ENCODE results near the gene EEFSEC.
"Not testable (repeated sequence)": the region's sequence is repeated elsewhere in the genome, so short reads cannot be mapped to it uniquely, and the experiment has no call there.

The EEFSEC gene

DNA sequence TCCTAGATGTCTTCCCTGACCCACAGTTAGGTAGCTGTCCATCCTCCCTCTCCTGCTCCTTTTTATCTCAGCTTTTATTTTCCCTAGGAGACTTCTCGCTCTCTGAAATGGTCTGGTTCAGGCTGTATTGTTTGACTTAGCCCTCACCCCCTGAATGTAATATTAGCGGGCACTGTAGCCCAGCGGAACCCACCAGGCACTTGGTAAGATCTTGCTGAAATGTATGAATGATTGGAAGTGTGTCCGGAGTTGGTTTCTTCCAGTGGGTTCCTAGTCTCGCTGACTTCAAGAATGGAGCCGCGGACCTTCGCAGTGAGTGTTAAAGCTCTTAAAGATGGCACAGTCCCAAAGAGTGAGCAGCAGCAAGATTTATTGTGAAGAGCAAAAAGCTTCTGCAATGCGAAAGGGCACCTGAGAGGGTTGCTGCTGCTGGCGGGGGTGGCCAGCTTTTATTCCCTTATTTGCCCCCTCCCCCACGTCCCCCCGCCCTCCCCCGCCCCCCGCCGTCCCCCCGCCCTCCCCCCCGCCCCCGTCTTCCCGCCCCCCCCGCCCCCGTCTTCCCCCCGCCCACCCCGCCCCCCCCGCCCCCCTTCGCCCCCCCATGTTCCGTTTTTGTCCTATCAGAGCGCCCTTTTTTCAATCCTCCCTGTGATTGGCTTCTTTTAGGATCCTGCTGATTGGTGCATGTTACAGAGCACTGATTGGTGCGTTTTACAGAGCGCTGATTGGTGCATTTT is 694 bp upstream of the EEFSEC start:
- DNase-seq (ENCODE audit: low read depth in 2 of 2) = no peak

DNA sequence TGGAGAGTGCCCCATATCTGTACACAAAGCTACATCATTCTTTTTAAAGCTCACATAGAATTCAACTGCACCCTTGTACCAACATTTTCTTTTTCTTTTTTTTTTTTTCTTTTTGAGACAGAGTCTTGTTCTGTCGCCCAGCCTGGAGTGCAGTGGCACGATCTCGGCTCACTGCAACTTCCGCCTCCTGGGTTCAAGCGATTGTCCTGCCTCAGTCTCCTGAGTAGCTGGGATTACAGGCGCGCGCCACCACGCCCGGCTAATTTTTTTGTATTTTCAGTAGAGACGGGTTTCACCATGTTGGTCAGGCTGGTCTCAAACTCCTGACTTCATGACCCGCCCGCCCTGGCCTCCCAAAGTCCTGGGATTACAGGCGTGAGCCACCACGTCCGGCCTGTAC is 1.1 kb downstream of the EEFSEC start:
- DNase-seq (ENCODE audit: low read depth in 2 of 2) = not testable (repeated sequence)

DNA sequence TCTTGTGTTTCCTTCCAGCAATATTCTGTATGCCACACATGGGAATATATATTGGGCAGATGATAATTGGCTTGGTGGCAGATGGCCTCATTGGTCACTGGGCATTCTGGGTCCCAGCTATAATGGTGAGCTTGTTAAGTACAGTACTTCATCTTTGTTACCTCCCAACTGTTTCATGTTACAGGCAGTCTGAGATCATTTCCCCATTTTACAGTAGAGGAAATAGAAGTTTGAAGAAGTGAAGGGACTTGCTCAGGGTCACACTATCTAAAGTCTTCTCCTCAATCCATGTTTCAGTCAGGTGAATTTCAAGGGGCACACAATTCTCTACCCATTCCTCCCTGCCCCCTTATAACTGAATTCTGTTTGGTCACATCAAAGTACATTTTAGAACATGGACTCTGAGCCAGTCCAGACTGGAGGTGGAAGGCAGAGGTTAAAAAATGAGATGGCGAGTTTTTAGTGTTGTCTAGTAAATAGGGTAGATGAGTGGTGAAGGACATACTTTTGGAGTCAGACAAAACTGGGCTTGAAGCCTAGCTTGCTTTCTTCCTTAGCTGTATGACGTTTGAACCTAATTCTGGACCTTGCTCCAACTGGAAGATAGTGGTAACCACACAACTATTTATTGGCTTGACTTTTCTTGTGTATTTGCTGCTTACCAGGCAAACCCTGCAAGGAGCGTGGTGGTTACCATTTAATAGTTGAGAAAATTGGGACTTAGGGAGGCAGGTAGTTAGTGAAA is 2.5 kb downstream of the EEFSEC start:
- no peak for DNase-seq (ENCODE audit: low read depth in 2 of 2)

DNA sequence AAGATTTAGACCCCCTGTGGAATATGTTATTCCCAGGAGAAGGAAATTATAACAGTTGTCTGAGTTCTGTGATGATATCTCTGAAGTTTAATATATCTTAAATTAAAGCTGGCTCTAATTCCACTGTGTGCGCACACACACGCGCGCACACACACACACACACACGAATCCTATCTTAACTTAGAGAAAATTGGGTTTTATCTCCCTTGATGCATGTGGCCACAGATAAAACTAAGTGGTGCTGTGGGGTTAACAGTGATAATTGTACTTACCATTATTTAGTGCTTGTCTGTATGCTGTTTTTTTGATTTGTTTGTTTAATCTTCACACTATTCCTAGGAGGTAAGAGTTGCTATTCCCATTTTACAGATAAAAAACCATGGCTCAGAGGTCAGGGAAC is 7.4 kb downstream of the EEFSEC start:
- no peak for DNase-seq (ENCODE audit: low read depth in 2 of 2)

DNA sequence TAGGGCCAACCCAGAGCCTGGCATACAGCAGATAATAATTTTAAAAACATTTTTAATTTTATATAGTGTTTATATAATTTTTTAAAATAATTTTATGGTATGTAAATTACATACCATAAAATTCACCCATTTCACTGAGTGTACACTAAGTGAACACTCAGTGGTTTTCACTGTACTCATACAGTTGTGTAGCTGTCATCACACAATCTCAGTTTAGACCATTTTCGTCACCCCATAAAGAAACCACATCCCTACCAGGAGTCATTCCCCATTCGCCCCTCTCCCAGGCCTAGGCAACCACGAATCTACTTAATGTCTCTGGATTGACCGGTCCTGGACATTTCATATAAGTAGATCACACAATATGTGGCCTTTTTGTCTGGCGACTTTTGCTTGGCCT is 10.2 kb downstream of the EEFSEC start:
- DNase-seq (ENCODE audit: low read depth in 2 of 2) = no peak

DNA sequence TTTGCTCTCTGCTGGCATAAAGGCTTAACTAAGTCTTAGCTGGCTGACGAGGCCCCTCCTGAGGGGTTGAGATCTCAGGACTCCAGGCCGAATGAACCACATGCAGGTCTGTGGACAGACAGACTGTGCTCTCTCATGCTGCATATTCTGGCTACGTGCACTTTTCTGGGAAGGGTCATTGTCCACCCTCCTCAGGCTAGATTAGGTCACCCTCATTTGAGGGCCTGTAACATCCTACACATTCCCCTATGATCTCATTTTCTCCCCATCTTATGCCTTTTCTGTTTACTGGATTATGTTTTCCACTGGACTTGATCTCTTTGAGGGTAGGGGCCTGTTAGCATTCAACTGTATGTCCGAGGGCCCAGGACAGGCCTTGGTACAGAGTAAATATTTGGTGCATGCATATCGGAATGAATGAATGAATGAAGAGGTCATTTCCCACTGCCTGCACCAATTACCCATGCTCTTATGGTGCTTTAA is 13.7 kb downstream of the EEFSEC start:
- no peak for DNase-seq (ENCODE audit: low read depth in 2 of 2)

DNA sequence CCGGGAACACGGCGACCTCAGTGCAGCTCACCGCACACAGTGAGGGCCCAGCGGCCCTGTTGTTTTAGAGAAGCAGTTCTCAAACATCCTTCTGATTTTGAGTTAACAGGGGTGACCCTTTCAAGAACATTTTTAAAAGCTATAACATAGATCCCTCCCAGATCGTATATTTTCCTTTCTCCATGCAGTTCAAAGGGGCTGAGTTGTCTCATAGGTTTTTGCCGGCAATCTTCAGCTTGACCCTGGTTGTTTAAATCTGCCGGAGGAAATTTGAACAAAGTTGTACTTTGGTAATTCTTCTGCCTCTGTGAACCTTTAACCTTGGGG is 14.3 kb downstream of the EEFSEC start:
- no peak for DNase-seq (ENCODE audit: low read depth in 2 of 2)

DNA sequence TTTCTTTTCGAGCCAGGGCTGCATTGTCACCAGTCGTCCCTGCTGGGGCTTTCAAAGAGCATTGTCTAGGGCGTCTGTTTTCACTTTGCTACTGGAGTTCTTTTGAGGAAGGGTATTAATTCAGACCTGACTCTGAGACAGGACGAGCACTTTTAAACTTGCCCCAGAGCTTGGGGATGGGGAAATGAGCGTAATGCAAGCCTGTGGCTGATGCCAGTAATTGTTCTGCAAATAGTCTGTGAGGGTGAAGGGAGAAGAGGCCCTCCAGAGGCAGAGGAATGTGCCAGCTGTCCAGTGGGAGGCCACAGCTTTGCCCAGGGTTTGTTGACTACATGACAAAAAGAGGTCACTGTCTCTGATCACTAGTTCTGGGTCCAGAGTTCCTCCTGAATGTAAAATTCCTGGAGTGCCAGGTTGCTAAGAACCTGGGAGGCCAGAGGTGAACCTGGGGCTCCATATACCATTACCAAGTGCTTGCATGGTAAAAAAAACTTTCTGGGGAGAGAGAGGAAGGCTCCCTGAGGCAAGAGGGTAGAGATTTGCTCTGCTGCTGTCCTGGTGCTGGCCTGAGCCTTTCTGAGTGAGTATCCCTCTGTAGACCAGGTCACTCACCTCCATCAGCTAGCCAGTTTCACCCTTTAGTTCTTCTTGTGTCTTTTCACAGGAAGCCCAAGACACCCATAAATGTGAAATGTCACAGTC is 14.8 kb downstream of the EEFSEC start:
- no peak for DNase-seq (ENCODE audit: low read depth in 2 of 2)

DNA sequence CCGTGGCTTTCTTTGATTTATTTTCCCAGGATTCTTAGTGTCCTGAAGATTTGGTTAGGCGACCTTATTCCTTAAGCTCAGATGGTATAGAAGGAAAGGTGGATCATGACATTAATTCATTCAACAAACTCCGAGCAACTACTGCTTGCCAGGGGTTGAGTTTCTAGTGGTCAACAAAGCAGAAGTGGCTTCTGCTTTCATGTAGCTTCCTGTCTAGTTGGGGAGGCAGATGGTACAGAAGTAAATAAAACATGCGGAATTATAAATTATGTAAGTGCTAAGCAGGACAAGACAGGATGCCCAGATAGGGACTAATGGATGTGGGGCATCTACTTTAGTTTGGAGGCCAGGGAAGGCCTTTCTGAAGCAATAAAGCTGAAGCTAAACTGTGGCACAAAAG is 15.6 kb downstream of the EEFSEC start:
- DNase-seq (ENCODE audit: low read depth in 2 of 2) = no peak

DNA sequence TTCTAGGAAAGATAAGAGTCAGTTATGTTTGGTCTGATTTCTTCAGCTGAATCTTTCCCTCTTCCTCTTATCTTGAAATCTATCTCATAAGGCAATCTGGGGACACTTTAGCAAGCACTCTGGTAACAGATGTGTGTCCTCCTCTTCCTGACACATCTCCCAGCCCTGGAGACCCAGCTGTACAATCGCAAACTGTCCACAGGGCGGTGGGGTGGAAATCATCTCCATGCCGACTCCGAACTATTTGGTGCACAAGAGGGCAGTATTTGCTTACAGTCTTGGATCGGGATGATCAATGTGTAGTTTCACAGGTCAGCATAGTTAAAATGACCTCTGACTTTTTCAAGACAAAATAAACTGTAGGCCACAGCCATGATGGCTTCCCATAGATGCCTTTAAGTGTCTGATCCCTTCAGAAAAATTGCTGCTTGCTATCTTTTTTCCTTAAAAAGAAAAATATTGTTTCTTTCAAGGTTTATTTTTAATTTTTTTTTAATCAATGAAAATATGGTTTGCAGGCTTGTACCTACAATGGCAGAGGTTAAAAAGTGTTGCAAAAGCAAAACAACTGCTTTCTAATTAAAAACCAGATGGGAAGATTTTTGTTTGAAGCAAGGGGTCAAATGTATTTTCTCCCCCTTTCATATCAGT is 17.7 kb downstream of the EEFSEC start:
- no peak for DNase-seq (ENCODE audit: low read depth in 2 of 2)

DNA sequence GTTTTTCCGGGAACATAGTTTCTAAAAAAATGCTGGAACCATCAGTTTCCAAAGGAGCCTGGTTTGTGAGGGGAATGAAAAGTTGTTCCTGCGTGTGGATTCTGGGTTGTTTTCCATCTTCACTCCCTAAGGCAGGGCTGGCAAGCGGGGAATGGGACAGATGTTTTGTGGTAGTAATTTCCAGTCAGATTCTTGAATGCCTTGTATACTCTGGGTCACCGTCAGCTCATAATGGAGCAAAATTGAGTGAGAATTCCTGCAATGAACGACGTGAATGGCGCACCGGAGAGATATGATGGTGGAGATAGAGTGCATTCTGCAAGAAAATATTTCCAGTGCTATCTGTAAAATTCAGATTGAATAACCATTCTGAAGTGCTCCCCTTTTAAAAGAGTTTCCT is 19.9 kb downstream of the EEFSEC start:
- DNase-seq (ENCODE audit: low read depth in 2 of 2) = no peak

DNA sequence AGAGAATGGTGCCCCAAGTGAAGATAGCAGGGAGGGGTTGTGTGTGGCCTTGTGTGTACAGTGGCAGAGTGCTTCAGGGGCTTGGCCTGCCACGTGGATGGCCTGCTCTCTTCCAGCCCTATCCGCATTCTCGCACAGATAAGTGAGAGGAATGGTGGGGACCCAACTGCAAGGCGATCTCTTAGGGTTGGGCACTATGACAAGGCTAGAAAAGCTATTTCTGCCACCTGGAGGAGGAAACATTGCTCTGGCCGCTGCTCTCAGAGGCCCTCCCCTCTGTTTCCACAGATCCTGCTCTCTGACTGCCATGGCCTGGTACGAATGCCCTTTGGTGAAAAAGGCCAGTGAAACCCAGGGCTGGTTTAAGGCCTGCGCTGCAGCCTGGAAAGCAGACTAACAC is 20.6 kb downstream of the EEFSEC start:
- DNase-seq (ENCODE audit: low read depth in 2 of 2) = no peak

DNA sequence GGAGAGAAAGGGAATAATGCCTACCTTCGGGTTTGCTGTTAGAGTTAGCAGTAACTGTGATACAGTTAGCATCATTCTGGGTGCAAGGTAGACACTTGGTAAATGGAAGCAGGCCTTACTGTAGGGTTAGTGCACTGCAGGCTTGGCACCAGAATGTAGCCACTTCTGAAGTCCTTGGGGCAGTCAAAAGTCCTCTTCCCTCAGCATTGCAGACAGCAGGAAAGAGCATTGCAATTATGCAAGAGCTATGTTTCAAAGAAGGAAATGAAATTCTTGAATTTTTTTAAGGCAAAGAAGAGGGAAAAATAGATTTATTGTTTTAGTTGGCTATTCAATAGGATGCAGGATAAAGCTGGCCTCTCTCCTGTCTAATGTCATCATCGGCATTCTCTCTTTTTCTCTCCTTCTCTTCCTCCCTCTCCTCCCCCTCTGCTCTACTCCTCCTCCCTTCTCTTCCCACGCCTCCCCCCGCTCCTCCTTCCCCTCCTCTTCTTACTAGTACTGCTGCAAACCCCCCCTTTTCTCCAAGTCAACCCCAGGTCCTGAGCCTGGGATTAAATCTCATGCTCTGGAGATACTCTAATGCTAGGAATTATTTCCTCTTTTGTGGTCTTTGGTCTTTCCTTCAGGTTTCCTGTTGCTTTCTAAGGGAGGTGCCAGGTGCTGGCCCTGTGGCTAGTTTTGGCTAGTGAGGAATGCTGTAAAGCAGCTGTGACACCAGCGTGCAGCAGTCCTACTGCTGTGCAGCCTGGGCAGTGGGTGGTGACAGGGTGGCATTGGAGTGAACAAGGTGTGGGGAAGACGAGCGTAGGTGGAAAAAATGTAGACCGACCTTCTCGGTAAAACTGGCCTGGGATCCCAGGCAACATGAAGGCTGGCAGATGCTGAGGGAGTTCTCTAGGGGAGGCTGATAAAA is 21.7 kb downstream of the EEFSEC start:
- DNase-seq (ENCODE audit: low read depth in 2 of 2) = no peak

DNA sequence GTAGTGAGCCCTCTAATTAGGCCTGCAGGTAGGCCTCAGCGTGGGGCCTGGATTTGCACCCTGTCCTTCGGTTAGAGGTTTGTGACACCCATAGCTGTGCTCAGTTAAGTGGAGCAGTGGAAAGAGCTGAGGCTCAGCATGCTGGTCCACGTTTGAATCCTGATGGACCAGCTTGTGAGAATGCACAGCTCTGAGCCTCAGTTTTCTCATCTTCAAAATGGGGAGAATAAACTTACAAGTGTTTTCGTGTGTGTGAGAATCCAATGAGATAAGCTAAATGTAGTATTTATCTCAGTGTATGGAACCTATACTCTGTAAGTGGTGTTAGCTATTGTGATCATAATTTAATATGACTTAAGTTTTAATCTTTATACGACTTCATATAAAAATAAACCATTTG is 22.5 kb downstream of the EEFSEC start:
- DNase-seq (ENCODE audit: low read depth in 2 of 2) = no peak

DNA sequence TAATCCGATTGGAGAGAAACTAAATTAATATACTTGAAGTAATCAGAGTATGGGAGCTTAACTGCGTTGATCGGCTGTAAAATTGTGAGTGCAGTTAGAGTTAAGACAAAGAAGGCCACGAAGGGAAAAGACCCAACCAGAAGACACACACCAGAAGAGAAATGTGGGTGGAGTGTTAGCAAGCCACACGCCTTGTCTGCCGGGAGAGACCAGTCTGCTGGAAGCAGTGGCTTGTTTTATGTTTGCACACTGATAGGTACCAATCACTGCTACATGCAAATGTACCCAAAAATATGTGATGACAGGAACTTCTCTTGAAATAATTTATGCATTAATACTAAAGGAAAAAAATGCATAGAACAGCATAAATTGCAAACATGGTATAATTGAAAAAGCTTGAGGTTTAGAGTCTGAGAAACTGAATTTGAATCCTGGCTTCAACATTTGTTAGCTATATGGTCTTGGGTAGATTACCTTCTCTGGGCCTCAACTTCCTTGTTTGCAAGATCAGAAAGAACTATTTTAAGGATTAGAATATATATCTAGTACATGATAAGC is 23.1 kb downstream of the EEFSEC start:
- no peak for DNase-seq (ENCODE audit: low read depth in 2 of 2)

DNA sequence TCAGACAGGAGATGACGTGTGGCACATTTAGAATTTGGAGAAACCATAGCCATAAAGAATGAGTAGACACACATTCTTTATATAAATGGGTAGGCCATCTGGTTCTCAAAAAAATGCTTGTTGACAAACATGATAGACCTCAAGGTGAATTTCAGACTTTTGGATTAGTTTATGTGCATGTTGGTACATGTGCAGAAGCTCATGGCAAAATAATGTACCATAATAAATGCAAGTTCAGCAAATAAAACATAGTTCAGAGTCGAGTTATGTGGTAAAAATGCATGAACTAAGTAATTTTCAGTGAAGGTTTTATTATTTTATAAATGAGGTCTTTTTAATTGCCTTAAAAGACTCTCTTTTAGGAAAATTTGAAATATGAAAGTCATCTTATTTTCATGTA is 24.6 kb downstream of the EEFSEC start:
- DNase-seq (ENCODE audit: low read depth in 2 of 2) = no peak

DNA sequence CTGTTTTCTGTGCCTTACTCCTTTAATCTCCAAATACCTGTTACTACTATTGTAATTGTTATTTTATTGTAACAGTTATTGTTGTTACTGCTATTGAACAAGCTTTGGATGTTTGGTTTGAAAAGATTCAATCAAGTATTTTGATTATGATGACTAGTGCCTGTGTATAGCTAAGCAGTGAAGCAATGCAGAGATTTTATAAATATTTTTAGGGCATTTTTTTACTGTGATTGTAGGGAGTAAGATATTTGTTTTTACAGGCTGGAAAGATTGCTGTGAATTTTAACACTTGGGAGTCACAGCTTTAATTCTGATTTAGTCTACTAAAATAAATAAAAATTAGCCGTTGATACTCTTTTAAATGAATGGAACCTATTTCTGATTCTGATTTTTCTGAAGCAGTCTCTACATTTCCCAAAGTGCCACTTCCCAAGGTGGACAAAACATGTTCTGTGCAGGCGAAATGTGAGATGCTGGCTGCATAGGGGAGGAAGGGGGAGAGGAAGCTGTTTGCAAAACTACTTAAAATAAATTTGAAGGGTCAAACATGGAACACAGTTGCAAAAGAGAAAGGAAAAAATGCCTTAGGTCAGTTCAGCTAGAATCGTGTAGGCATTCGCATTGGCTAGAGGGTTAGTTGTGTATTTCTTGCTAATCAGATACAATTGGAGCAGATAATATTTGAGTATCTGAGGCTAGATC is 25.7 kb downstream of the EEFSEC start:
- DNase-seq (ENCODE audit: low read depth in 2 of 2) = no peak

DNA sequence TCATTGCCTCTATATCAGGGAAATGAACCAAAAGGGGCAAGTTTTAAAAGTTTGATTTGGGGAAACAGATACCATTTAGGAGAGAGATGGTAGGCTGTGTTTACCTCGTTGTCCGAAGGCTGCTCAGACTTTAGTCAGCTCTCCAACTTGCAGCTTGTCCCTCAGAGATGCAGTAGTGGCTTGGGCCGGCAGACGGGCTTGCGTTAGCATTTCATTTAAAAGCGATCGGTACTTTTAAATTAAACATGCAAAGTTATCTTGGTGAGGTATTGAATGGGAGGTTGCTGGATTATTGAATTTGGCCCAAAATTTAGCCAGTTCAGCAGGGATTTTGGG is 26.2 kb downstream of the EEFSEC start:
- no peak for DNase-seq (ENCODE audit: low read depth in 2 of 2)

DNA sequence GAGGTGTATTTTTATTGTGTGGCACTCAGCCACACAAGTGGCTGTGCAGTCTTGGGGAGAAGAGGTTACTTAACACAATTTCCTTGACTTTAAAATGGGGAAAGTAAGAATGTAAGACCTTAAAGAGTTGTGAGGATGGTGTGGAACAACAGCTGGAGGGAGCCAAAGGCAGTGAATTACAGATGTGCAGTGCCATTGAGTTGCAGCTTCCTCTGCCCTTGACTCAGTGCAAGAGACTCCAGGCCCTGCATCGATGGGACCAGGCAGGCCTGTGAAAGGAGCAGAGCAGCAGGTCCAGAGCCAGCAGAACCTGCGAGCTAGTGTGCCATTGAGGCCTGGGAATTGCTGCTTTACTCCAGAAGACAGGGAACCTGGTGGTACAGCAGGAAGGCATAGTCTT is 27.2 kb downstream of the EEFSEC start:
- DNase-seq (ENCODE audit: low read depth in 2 of 2) = no peak

DNA sequence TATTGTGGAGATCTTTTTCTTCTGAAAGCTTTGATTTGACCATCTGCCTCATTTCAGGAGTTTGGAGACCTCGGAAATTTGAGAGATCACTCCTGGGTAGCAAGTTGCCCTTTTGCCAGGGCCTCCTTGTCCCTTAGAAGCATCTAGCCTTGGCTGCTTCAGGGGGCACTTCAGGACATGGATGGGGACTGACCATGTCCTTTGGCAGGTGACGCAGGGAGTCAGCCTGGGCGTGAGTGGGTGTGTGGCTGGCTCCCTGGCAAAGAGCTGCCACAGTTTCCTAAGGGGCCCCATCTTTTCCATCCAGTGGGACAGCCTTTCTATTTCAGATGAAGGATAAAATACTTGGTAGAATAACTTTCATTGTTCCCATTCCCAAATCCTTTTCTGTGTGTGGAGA is 27.6 kb downstream of the EEFSEC start:
- no peak for DNase-seq (ENCODE audit: low read depth in 2 of 2)

DNA sequence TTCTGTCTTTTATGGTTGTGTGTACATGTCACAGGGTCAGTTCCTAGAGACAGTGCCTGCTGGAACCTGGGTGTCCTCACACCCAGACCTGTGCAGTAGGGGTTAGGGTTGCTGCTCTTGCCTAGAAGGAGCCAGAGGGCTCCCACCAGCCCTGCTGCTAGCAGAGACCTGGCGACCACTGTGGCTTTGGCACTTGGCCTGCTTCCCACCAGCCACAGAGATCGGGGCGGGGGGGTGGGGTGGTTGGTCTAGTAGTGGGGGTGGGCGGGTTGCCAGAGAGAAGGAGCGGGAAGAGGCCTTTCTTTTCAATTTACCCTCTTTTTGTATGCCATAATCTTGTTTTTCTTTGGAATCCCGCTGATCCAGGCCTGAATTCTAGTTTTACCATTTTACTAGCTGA is 29.4 kb downstream of the EEFSEC start:
- no peak for DNase-seq (ENCODE audit: low read depth in 2 of 2)

Measured in stimulated activated CD4-positive, alpha-beta T cell treated with anti-CD3 and anti-CD28 coated beads, Interleukin-1b, Interleukin-23, amount 100 ng/mL, for 4 hours (primary cell).